ENCODE results near the gene PSMD9. TPM values are rescaled to one million over a fixed set of nuclear protein-coding genes. Genes with fewer than 3 reads are reported as not detected.

PSMD9 gene
- total RNA-seq, 1 donor: 57.9 TPM

DNA sequence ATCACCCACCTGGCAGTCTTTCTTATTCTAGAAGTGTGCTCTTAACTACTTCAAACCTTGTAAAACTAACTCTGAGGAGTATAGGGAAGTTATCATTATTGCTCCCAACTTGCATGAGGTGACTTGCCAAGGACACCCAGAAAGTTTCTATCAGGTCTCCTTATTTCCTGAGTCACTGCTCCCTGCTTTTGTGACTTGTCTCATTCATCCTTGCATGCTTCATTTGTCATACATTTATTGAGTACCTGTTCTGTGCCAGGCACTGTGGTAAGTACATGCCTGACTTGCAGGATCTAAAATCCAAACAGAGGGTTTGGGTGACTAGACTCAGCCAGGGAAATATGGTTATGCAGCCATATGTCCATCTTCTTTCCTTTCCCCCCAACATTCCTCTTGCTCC, 55.3 kb downstream of the PSMD9 start:
- no peak overlapping the region for H3K4me3 ChIP-seq (ENCODE audit: low read depth, low read length)
- no peak for TF ChIP-seq CTCF (IDR thresholded peaks at IDR 0.05; ENCODE audit: insufficient read depth, low read length)
- DNase-seq (ENCODE audit: low read depth): no peak

- no peak for DNase-seq (ENCODE audit: low read depth)
- no peak for TF ChIP-seq CTCF (IDR thresholded peaks at IDR 0.05; ENCODE audit: insufficient read depth, low read length)
- no peak overlapping the region for H3K4me3 ChIP-seq (ENCODE audit: low read depth, low read length)
Measured at GRCh38 chr12:121946313-121947025, 57.9 kb downstream of the PSMD9 start.

DNA sequence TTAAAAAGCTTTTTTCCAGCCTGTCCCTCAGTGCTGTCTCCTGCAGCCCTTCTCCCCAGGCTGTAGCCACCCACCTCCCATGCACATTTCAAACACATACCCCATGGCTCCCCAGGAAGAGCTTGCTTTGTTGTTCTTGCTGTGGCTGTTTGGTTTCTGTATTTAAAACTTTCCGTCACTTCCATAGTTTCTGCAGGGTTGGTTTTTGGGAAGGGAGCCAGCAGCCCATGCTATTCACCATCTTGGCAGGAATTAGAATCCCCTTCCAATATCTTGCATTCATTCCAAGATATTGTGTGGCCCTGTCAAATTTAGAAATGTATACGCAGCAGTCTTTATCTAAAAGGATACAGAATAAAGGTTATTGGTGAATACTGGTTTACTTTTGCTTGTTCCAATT, 59.4 kb downstream of the PSMD9 start:
- DNase-seq (ENCODE audit: low read depth): no peak
- no peak for TF ChIP-seq CTCF (IDR thresholded peaks at IDR 0.05; ENCODE audit: insufficient read depth, low read length)

GRCh38 chr12:121949648-121950397, 61.2 kb downstream of the PSMD9 start:
- H3K4me3 ChIP-seq (ENCODE audit: low read depth, low read length): no peak overlapping the region
- DNase-seq (ENCODE audit: low read depth): peak; percentile 90
- TF ChIP-seq CTCF (IDR thresholded peaks at IDR 0.05; ENCODE audit: insufficient read depth, low read length): no peak

More for the DNA sequence above, 59.4 kb downstream of the PSMD9 start:
- H3K4me3 ChIP-seq (ENCODE audit: low read depth, low read length): no peak overlapping the region

DNA sequence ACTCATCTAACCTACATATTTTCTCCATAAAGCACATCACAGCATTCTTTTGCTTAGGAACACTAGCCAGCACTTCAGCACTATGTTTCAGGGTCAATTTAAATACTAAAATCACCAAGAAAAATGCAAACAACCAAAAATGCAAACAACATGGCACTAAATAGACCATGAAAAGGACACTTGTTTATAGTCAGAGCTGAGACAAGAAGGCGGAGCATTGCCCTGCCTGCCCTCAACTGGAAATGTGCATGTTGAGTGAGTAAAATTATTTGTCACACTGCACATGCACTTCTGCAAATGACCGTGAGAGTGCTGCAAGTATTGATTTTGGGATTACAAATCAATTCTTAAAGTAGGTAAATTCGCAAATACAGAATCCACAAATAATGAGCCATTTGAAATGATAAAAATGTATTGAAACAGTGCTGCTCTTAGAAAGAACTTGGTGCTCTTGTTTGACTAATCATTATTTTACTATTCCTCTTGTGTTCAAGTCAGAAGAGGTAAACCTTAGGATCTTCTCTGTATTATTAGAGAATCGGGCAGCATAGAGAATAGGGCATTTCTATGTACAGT, 64.6 kb downstream of the PSMD9 start:
- no peak overlapping the region for H3K4me3 ChIP-seq (ENCODE audit: low read depth, low read length)
- no peak for TF ChIP-seq CTCF (IDR thresholded peaks at IDR 0.05; ENCODE audit: insufficient read depth, low read length)
- no peak for DNase-seq (ENCODE audit: low read depth)

GRCh38 chr12:121953695-121954094, 65.1 kb downstream of the PSMD9 start:
- TF ChIP-seq CTCF (IDR thresholded peaks at IDR 0.05; ENCODE audit: insufficient read depth, low read length): no peak
- no peak for DNase-seq (ENCODE audit: low read depth)

More at GRCh38 chr12:121953695-121954094, 65.1 kb downstream of the PSMD9 start:
- no peak overlapping the region for H3K4me3 ChIP-seq (ENCODE audit: low read depth, low read length)
